DOHH2 (cell line): ENCODE data around the gene AIFM1.

Experiments
- H3F3A ChIP-seq: fragments of 200-600 bp; sonication (generic), shearing (Covaris generic); 2 replicates; pipeline ENCODE4 v1.6.0; 2016; ENCODE audit warnings: antibody characterized with exemption, mild to moderate bottlenecking; ENCODE audit not compliant: control insufficient read depth, insufficient read depth
- H3K27ac ChIP-seq: fragments of 200-600 bp; sonication (generic); 2 replicates; pipeline ENCODE4 v1.5.1; 2014; ENCODE audit warnings: low read depth, mild to moderate bottlenecking, low read length, moderate library complexity
- H3K27me3 ChIP-seq: fragments of 200-600 bp; sonication (generic); 2 replicates; pipeline ENCODE4 v1.6.1; 2014; ENCODE audit warnings: mild to moderate bottlenecking, low read length, mixed read lengths; ENCODE audit not compliant: control insufficient read depth
- H3K36me3 ChIP-seq: fragments of 200-600 bp; sonication (generic); 2 replicates; pipeline ENCODE4 v1.6.1; 2014; ENCODE audit warnings: mild to moderate bottlenecking, low read length, moderate library complexity, mixed read lengths; ENCODE audit not compliant: control insufficient read depth
- H3K4me1 ChIP-seq: fragments of 200-600 bp; sonication (generic); 2 replicates; pipeline ENCODE4 v1.6.1; 2014; ENCODE audit warnings: mild to moderate bottlenecking, low read length, mixed read lengths; ENCODE audit not compliant: control insufficient read depth
- H3K4me2 ChIP-seq: fragments of 200-600 bp; sonication (generic); 2 replicates; pipeline ENCODE4 v1.6.0; 2014; ENCODE audit warnings: mild to moderate bottlenecking, low read length, moderate library complexity
- H3K4me3 ChIP-seq: fragments of 200-600 bp; sonication (generic); 2 replicates; pipeline ENCODE4 v1.5.1; 2014; ENCODE audit warnings: mild to moderate bottlenecking, low read length, mixed read lengths
- H3K79me2 ChIP-seq: fragments of 200-600 bp; sonication (generic); 2 replicates; pipeline ENCODE4 v1.6.1; 2014; ENCODE audit warnings: mild to moderate bottlenecking, low read length, mixed read lengths; ENCODE audit not compliant: control insufficient read depth
- H3K9me2 ChIP-seq: fragments of 200-600 bp; sonication (generic); replicated peaks from 2 replicates; pipeline ENCODE4 v1.6.1; 2014; ENCODE audit warnings: mild to moderate bottlenecking, low read length, mixed read lengths; ENCODE audit not compliant: control insufficient read depth
- H3K9me3 ChIP-seq: fragments of 200-600 bp; sonication (generic); 2 replicates; pipeline ENCODE4 v1.6.1; 2014; ENCODE audit warnings: antibody characterized with exemption, low read length, mixed read lengths; ENCODE audit not compliant: control insufficient read depth, insufficient read depth
- H4K20me1 ChIP-seq: fragments of 200-600 bp; sonication (generic); 2 replicates; pipeline ENCODE4 v1.6.0; 2014; ENCODE audit warnings: low read depth, mild to moderate bottlenecking, antibody characterized with exemption, low read length, moderate library complexity; ENCODE audit not compliant: control insufficient read depth, insufficient read depth
- EZH2phosphoT487 ChIP-seq: fragments of 200-600 bp; sonication (generic); IDR thresholded peaks from 2 replicates; pipeline ENCODE4 v1.6.1; 2017; ENCODE audit warnings: borderline replicate concordance, mild to moderate bottlenecking, antibody characterized with exemption, low read length, moderate library complexity, mixed read lengths
- TF ChIP-seq, protein P1 (sequence below): fragments of 200-600 bp; sonication (generic); IDR thresholded peaks from one replicate; pipeline ENCODE4 v1.5.1; 2014; ENCODE audit warnings: antibody characterized with exemption, mild to moderate bottlenecking, low read depth, low read length; ENCODE audit not compliant: poor library complexity, severe bottlenecking

AIFM1 gene

DNA sequence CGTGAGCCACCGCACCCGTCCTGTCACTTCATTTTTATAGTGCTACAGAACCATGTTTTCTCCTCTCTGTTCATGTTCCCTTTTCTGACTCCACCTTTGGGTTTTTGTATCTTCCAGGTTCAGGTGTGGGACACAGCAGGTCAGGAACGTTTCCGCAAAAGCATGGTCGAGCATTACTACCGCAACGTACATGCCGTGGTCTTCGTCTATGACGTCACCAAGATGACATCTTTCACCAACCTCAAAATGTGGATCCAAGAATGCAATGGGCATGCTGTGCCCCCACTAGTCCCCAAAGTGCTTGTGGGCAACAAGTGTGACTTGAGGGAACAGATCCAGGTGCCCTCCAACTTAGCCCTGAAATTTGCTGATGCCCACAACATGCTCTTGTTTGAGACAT is 18.5 kb upstream of the AIFM1 start:
- no peaks in the 10 kb centered on the region for H4K20me1 ChIP-seq
- peaks cover 33% of the 10 kb centered on the region for H3K79me2 ChIP-seq
- TF ChIP-seq, protein P1, sequence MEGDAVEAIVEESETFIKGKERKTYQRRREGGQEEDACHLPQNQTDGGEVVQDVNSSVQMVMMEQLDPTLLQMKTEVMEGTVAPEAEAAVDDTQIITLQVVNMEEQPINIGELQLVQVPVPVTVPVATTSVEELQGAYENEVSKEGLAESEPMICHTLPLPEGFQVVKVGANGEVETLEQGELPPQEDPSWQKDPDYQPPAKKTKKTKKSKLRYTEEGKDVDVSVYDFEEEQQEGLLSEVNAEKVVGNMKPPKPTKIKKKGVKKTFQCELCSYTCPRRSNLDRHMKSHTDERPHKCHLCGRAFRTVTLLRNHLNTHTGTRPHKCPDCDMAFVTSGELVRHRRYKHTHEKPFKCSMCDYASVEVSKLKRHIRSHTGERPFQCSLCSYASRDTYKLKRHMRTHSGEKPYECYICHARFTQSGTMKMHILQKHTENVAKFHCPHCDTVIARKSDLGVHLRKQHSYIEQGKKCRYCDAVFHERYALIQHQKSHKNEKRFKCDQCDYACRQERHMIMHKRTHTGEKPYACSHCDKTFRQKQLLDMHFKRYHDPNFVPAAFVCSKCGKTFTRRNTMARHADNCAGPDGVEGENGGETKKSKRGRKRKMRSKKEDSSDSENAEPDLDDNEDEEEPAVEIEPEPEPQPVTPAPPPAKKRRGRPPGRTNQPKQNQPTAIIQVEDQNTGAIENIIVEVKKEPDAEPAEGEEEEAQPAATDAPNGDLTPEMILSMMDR, result no peak
- TF ChIP-seq EZH2phosphoT487, result no peak
- no peaks in the 10 kb centered on the region for H3K9me2 ChIP-seq
- peak overlapping the region; percentile 94 for H3K27ac ChIP-seq
- H3K36me3 ChIP-seq, result peaks cover 33% of the 10 kb centered on the region
- H3F3A ChIP-seq, result peaks cover 27% of the 10 kb centered on the region
- no peaks in the 10 kb centered on the region for H3K9me3 ChIP-seq
- H3K4me1 ChIP-seq, result peaks cover 68% of the 10 kb centered on the region
- H3K27me3 ChIP-seq, result no peaks in the 10 kb centered on the region
- H3K4me2 ChIP-seq, result peak overlapping the region; percentile 75
- H3K4me3 ChIP-seq, result peak overlapping the region; percentile 59

DNA sequence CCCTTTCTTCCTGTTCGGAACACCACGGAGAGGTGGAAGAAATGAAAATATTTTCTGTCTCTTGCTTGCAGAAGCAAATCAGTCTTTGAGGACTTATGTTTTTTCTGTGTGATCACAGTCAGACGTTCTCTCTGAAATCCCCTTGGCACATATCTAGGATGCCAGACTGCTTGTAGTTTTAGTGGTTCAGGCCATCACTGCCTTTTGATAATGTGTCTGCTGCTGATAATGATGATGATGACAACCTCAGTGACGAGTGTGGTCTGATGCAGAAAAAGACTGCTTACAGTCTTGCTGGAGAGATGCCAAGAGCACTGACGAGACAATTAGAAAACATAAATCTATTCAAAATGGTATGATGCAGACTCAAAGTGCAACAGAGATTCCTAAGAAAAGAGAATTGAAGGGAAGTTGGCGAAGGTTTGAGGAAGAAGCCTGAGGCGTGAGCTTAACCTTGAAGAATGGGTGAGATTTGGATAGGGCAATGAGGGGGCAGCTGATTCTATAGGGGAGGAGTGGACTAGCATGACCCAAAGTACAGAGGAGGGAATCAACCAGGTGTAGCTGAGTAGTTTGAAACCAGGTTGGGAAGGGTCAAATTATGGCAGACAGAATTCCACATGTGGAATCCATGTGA is 14.1 kb upstream of the AIFM1 start:
- Histone ChIP-seq H3K79me2 (peaks cover 74% of the 10 kb centered on the region), H3K4me1 (peaks cover 86% of the 10 kb centered on the region), H3K9me2 (no peaks in the 10 kb centered on the region), H3F3A (peaks cover 40% of the 10 kb centered on the region), H3K36me3 (peaks cover 52% of the 10 kb centered on the region), H4K20me1 (no peaks in the 10 kb centered on the region), H3K9me3 (no peaks in the 10 kb centered on the region), H3K27me3 (no peaks in the 10 kb centered on the region), H3K4me3 (peak overlapping the region; percentile 13; the same call in 1 of the 2 replicates), H3K27ac (peak overlapping the region; percentile 16; the same call in 1 of the 2 replicates), H3K4me2 (peak overlapping the region; percentile 28; the same call in 1 of the 2 replicates)
- TF ChIP-seq EZH2phosphoT487, result no peak
- TF ChIP-seq, protein P1, result no peak

DNA sequence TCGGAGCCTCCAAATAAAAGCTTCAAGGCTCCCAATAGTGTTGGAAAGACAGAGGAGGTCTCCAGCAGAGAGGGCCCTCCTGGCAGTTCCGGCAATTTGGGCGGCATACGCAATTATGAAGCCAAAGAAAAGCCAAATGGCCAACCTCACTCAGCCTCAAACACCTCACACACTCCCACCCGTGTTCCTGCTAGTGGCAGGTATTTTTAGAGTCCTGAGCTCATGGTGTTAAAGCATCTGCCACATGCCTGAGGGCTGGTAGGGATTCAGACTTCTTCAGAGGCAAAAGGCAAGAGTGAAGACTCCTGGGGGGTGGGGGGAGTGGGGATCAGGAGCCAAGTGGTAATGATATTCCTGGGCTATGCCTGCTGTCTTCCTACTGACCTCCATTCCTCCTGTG is 13.5 kb upstream of the AIFM1 start:
- Histone ChIP-seq H3F3A (peaks cover 35% of the 10 kb centered on the region), H3K36me3 (peaks cover 52% of the 10 kb centered on the region), H3K9me2 (no peaks in the 10 kb centered on the region), H3K4me1 (peaks cover 86% of the 10 kb centered on the region), H3K27me3 (no peaks in the 10 kb centered on the region), H3K4me2 (peak overlapping the region; percentile 28; the same call in 1 of the 2 replicates), H3K9me3 (no peaks in the 10 kb centered on the region), H3K79me2 (peaks cover 76% of the 10 kb centered on the region), H3K4me3 (peak overlapping the region; percentile 13; the same call in 1 of the 2 replicates), H4K20me1 (no peaks in the 10 kb centered on the region), H3K27ac (peak overlapping the region; percentile 16; the same call in 1 of the 2 replicates)
- TF ChIP-seq, protein P1, result no peak
- no peak for TF ChIP-seq EZH2phosphoT487
